ENCODE measurements around the gene SNN.

The SNN gene

GRCh38 chr16:11635679-11636171 is 32.5 kb upstream of the SNN start:
- DNase-seq, result peak; percentile 34

GRCh38 chr16:11636172-11636721 is 32.0 kb upstream of the SNN start:
- peak; percentile 100 for DNase-seq

GRCh38 chr16:11637320-11637719 is 30.9 kb upstream of the SNN start:
- peak; percentile 61 for DNase-seq

GRCh38 chr16:11638140-11638539 is 30.1 kb upstream of the SNN start:
- DNase-seq, result no peak

GRCh38 chr16:11639008-11639562 is 29.2 kb upstream of the SNN start:
- DNase-seq, result no peak

GRCh38 chr16:11639925-11640899 is 28.0 kb upstream of the SNN start:
- peak; percentile 53 for DNase-seq

GRCh38 chr16:11640987-11641817 is 27.1 kb upstream of the SNN start:
- peak; percentile 76 for DNase-seq

GRCh38 chr16:11642765-11643116 is 25.5 kb upstream of the SNN start:
- DNase-seq, result no peak

GRCh38 chr16:11649276-11649675 is 19.0 kb upstream of the SNN start:
- no peak for DNase-seq

- DNase-seq, result no peak
Measured at GRCh38 chr16:11650641-11651591, 17.3 kb upstream of the SNN start.

GRCh38 chr16:11651796-11652195 is 16.5 kb upstream of the SNN start:
- DNase-seq, result no peak

GRCh38 chr16:11655655-11656054 is 12.6 kb upstream of the SNN start:
- no peak for DNase-seq

GRCh38 chr16:11657556-11657955 is 10.7 kb upstream of the SNN start:
- DNase-seq, result no peak

- no peak for DNase-seq
Measured at GRCh38 chr16:11658896-11659708, 9.2 kb upstream of the SNN start.

GRCh38 chr16:11660565-11660964 is 7.7 kb upstream of the SNN start:
- DNase-seq, result no peak

- no peak for DNase-seq
Measured at GRCh38 chr16:11662582-11662981, 5.7 kb upstream of the SNN start.

GRCh38 chr16:11665071-11665491 is 3.2 kb upstream of the SNN start:
- peak; percentile 20 for DNase-seq

GRCh38 chr16:11666103-11667055 is 1.9 kb upstream of the SNN start:
- DNase-seq, result no peak

GRCh38 chr16:11667221-11667823 is 933 bp upstream of the SNN start:
- DNase-seq, result no peak

All from NCI-H146 (cell line).